ENCODE data around the gene ZNF92.

GRCh38 chr7:65436163-65436562, 62.5 kb downstream of the ZNF92 start:
- no peak for TF ChIP-seq CTCF (IDR thresholded peaks at IDR 0.05; ENCODE audit: insufficient read depth, low read depth, low read length)
- TF ChIP-seq EZH2 (IDR thresholded peaks at IDR 0.05; ENCODE audit: insufficient read depth, low read length): no peak
